ENCODE results near the gene GANAB.
A peak's percentile ranks its signal among the peaks of the same experiment; 100 is the strongest.
"Not testable (repeated sequence)": the region's sequence is repeated elsewhere in the genome, so short reads cannot be mapped to it uniquely, and the experiment has no call there.

The GANAB gene

DNA sequence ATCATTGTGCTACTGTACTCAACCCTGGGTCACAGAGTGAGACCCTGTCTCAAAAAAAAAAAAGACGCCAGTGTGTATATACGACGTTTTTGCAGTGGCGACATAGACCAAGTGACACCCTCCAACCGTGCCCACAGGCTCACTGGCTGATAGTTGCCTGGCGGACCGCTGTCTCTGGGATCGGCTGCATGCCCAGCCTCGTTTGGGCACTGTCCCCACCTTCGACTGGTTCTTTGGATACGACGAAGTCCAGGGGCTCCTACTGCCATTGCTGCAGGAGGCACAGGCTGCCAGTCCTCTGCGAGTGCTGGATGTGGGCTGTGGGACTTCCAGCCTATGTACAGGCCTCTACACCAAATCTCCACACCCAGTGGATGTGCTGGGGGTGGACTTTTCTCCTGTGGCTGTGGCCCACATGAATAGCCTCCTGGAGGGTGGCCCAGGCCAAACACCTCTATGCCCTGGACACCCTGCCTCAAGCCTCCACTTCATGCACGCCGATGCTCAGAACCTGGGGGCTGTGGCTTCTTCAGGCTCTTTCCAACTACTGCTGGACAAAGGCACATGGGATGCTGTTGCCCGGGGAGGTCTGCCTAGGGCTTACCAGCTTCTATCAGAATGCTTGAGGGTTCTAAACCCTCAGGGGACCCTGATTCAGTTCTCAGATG lies 20.0 kb upstream of the GANAB start:
- DNase-seq = no peak

DNA sequence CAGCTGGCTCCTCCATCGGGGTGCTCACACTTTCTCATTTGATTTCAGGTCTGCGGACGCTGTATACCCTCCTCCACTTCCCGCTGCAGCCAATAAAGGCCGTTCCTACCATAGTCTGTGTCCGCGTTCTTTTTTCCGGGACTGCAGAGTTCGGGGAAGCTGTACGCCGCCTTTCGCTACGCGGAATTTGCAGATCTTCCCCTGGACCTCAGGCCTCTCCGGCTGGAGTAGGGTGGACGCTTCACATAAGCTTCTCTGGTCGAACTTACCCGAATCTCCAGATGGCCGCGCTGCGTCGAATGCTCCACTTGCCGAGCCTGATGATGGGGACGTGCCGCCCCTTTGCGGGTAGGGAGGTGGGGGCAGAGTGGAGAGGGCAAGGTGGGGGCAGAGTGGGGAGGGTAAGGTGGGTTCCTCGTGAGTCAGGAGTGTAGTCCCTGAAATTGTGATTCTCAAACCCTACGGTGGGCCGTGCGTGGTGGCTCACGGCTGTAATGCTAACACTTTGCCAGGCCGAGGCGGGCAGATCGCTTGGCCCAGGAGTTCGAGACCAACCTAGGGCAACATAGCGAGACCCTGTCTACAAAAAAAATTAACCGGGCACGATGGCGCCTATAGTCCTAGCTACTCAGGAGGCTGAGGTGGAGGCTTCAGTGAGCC lies 19.3 kb upstream of the GANAB start:
- peak in 1 of 2 experiments; percentile 55 for DNase-seq

DNA sequence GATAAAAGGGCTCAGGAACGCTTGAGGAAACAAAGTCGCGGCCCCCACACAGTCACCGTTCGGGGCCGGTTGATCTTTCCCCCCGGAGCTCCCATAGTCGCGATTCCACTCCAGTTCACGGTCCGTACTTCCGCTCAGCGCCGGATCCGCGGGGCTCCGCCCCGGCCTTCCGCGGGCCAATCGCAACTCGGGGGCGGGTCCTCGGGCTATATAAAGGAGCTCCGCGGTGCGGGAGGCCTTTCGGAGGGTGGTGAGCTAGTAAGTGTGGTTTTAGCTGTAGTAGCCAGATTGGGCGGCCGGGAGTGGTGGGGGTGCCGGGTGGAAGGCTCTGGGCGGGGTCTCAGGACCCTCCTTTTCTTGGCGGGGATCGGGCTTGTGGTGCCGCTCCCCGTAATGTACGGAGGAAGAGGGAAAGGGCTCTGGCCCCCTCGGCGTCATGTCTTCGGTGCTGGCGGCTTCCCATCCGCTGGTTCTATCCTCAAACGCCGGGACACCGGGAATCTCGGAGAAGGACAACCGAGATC lies 18.7 kb upstream of the GANAB start, which contains the start of the genes C11orf98 and CSKMT:
Gene C11orf98 (minus strand): TSS at position 136 of the 524 bp plus-strand sequence. CDS start 41 bp downstream, at position 95.
Gene CSKMT (plus strand): TSS at position 238 of the 524 bp plus-strand sequence. CDS start 568 bp downstream, outside the sequence.
- DNase-seq = peak; percentile 94 to 97

DNA sequence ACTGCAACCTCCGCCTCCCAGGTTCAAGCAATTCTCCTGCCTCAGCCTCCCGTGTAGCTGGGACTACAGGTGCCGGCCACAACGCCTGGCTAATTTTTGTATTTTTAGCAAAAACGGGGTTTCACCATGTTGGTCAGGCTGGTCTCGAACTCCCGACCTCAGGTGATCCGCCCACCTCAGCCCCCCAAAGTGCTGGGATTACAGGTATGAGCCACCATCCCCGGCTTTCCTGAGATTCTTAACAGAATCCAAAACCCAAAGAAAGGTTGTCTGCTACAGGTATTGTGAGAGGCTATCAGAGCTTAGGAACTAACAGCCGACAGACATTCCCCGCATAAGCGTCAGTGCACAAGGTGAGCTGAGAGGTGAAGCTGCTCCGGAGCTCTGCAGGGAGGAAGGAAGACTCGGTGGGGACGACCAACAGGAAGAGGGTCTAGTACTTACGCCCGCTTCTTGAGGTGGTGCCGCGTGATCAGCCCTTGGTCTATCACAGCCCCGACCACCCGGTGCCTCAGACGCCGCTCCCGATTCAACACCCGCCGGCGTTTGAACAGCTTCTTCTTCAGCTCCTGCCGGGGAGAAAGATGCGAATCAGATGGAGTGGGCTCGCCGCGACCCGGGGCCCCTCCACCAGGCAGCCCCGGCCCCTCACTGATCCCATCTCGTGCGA lies 18.1 kb upstream of the GANAB start:
- peak in 1 of 2 experiments; percentile 71 for DNase-seq

DNA sequence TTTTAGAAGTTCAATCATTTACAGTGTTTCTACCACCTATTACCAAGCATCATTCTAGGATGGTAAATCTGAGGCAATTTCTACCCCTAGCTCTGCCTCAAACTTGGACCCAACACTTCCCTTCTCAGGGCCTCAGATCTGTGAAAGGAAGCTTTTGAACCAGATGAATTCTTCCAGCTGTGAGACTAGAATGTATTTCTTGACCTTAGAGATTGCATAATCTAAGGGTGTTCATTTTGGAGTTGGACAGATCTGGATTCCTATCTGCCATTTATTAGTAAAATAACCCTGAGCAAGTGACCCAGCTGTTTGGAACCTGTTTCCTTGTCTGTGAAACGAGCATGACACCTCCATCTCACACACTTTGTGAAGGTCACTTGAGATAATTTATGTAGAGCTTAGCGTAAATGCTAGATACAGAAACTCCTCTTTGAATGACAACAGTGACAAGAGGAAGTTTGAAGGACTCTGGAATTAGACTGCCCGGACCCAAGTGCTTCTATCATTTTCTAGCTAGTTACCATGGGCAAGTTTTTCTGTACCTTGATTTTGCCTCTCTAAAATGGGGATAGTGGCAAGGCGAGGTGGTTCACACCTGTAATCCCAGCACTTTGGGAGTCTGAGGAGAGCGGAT lies 10.5 kb upstream of the GANAB start:
- no peak for DNase-seq

DNA sequence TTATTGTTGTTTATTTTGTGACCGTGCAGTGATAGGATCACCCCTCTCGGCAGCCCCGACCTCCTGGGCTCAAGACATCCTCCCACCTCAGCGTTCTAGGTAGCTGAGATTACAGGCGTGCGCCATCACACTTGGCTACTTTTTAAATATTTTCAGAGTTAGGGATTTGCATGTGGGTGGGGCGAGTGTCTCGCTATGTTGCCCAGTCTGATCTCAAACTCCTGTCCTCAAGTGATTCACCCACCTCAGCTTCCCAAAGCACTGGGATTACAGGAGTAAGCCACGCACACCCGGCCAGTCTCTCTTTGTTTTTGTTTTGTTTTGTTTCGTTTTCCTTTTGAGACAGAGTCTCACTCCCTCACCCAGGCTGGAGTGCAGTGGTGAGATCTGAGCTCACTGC lies 7.9 kb upstream of the GANAB start:
- no peak for DNase-seq

DNA sequence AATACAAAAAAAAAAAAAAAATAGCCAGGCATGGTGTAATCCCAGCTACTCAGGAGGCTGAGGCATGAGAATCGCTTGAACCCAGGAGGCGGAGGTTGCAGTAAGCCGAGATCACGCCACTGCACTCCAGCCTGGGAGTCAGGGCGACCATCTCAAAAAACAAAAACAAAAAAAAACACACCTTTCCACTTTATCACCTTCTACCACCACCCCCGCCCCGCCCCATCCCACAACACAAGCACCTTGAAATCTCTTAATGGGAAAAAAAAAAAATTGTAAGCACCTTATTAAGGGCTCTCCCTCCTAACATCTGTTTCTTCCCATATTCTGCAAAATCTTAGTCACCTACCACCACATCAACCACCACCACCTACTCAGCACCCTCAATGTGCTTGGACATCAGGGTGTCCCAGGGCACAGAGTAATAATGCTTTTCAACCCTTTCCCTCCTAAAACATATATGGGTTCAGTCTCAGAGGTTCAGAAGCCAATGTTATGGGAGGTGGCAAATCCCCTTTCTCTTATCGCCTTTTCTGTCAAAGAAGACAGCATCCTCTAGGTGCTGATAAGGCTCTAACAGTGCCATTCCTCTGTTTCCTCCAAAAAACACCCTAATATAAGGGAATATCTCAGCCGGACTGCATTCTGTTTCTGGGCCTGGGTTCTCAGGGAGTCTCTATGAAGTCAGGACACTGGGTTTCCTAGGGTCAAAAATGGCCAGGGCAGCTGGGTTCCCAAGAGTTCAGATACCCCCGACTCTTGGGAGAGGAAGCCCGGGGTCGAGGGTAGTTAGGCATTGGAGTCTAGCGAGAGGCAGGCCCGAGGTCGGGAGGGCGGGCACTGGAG lies 6.0 kb upstream of the GANAB start:
- DNase-seq = no peak

DNA sequence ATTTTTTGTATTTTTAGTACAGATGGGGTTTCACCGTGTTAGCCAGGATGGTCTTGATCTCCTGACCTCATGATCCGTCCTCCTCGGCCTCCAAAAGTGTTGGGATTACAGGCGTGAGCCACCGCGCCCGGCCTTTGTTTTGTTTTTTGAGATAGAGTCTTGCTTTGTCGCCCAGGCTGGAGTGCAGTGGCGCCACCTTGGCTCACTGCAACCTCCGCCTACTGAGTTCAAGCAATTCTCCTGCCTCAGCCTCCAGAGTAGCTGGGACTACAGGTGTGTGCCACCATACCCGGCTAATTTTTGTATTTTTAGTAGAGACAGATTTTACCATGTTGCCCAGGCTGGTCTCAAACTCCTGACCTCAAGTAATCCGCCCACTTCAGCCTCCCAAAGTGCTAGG lies 3.9 kb upstream of the GANAB start:
- DNase-seq = not testable (repeated sequence)

DNA sequence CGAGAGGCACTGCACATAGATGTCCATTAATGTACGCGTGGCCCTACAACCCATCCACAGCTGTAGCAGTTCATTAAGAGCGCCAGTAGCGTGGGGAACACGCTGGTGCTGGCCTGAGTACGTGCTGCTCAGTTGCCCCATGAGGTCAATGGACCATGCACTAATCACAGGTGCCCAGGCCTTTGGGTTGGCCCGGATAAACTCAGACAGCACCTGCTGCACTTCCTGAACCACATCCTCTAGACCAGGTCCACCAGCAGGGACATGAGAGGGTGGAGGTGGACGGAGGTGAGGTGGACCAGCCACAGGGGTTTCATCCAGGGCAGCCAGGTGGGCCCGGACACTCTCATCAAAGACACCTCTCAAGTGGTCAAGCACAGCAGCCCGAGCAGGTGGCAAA lies 3.1 kb upstream of the GANAB start:
- no peak for DNase-seq

DNA sequence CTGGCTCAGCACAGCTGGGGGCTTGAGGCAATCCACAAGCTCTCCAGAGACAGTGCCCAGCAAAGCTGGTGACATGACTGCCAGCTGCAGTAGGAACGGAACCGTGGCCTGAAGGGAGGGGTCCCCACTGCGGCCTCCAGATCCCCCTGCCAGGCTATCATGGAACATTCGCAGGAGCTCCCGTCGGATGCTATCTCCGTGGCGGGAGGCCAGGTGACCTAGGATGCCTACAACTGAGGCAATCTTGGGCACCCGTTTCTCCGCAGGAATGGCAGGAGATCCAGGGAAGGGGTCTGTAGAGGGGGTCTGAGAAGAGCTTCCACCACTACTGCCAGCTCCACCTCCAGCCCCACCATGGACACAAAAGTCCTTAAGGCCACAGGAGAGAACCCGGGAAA lies 2.6 kb upstream of the GANAB start:
- no peak for DNase-seq

DNA sequence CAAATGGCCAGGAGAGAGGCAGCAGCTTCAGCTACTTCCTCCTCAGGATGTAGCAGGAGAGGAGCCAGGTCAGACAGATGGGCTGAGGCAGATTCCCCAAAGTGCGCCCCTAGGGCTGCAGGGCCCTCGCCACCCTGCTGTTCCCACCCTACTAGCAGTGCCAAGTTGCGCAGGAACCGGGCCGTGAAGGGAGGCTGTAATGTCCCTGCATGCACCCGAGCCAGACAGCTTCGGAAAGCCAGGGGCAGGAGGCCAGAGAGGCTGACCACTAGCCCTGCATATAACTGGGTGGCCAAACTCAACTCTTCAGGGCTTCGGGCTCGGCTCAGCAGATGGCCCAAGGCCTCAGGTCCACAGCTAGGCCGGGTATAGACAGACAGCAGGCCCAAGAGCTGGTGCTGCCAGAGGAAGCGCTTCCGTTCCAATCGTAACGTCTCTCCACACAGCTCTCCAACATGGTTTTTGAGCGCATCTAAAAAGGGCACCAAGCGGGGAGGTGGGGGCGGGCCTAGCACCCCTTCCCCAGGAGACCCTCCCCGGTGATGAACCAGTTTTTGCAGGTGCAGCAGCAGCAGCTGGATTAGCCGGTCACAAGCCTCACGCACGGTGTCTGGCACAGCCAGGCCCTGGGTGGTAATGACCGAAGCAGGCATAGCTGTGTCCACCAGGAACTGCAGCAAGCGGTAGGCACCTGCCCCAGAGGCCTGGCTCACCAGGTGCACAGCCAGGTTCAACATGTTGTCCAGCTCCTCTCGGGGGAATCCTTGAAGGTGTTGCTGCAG lies 2.0 kb upstream of the GANAB start:
- DNase-seq = no peak

DNA sequence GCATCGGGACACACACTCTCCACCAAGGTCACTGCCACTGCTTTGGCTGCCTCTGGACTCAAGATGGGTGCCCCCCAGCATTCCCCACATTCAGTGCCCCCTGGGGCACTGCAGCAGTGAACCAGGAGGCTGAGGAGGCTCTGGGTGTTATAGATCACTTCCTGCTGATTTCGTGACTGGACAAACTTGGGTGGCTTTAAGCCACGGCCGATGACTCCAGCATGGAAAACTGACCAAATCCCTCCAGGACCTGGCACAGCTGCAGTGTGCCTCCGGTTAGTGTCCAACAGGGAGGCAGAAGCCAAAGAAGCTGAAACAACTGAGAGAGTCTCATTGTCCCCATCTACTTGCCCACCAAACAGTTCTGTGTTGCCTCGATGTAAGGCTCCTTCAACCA lies 1.2 kb upstream of the GANAB start:
- DNase-seq = no peak

DNA sequence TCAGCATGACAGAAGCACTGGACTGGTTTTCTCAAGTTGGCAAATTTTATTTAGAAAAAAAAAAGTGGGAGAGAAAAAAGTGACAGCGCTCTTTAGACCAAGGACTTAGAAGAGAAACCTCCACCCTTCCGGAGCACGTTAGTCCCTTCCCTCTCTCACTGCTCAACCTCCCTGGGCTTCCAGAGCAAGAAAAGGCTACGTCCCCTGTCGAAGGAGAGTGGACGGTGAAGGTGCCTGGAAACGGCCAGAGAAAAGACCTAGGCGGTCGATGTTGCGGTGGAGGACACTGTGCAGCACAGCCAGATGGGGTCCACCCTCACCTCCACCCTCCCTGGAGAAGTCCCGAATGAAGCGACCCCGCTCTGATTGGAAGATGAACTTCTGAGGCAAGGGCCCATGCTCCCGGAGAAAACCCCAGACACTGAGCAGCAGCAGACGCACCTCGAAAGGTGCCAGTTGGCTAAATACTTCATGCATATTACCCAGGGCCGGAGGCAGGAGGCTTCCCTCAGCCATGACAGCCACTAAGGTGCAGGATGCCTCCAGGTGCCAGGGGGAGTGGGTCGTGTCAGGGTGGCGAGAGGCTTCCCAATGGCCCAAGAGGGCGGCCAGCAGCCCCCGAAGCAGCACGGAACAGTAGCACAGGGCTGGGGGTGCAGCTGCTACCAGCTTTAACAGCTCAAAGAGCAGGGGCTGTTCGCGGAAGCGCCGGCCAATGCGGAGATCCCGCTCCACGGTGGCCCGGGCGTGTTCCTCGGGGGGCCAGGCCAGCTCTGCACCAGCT lies 604 bp upstream of the GANAB start:
- DNase-seq = no peak

DNA sequence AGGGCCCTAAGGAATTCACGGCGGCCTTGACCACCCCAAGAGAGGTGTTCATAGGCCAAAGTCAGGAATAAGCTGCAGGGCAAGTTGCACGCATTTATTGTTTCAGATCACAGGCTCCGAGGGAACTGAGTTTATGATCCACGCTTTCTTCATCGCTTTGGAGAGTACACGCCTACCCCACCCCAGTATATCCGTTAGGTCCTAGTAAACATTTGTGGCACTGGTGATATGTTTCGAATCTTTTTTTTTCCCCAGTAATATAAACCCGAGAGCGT lies 805 bp downstream of the GANAB start:
- DNase-seq = no peak

DNA sequence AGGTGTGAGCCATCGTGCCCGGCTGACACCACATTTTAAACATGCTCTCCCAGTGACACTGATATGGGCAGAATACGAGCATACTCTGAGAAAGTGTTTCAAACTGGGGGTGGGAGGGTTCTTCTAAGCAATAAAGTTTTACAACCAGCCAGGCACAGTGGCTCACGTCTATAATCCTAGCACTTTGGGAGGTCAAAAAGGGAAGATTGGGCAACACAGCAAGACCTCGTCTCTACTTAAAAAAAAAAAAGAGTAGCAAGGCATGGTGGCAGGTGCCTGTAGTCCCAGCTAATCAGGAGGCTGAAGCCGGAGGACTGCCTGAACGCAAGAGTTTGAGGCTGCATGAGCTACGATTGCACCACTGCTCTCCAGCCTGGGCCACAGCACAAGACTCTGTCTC lies 2.2 kb downstream of the GANAB start:
- DNase-seq = no peak

DNA sequence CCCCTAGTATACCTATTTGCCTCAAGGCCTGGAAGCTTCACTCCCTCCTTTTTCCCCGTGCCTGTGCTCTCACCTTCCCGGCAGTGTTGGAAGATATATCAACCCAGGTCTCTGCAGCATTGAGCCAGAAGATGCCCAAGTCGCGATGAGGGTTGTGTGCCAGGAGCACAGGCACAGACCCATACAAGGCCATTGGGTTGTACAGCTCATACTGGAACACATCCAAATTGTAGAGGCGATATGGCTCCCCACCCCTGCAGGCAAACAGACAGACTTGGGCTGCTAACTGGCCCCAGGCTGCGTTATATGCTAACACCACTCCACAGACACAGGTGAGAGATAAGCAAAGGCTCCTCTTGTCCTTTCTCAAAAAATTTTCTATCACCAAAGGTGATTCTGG lies 13.9 kb downstream of the GANAB start:
- DNase-seq = no peak

DNA sequence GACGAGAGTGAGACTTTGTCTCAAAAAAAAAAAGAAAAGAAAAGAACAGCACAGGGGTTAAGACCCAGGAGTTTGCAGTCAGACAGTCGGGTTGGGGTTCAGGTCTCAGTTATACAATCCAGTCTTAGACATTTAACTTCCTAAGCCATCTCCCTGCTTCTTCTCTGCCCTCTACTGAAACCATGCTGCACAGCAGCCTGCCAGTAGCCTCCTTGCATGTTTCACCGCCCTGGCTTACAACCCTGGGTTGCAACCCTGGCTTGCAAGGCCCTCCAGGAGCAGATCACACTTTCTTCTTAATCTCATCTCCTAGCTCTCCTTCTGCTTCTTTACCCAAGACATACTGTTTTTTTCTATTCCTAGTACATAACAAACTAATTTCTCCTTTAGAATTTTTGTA lies 18.7 kb downstream of the GANAB start:
- no peak for DNase-seq

DNA sequence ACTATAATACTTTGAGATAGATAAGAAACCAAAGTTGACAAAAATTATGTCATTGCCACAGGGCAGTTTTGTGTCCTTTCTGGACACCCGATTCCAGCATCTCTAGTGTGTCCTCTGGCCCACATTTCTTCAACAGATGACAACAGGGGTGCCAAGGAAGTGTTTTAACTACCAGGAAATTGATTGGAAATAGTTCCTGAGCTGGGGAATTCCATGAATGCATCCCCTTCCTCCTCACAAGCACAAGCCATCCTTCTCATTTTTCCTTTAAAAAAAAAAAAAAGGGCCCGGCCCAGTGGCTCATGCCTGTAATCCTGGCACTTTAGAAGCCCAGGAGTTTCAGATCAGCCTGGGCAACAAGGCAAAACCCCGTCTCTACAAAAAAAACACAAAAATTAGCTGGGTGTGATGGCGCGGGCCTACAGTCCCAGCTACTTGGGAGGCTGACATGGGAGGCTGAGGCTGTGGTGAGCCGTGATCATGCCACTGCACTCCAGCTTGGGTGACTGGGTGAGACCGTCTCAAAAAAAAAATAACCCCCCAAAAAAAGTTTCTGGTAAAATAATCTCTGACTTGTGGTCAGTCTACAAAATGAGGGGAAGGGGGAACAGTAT lies 23.8 kb downstream of the GANAB start:
- DNase-seq = no peak

DNA sequence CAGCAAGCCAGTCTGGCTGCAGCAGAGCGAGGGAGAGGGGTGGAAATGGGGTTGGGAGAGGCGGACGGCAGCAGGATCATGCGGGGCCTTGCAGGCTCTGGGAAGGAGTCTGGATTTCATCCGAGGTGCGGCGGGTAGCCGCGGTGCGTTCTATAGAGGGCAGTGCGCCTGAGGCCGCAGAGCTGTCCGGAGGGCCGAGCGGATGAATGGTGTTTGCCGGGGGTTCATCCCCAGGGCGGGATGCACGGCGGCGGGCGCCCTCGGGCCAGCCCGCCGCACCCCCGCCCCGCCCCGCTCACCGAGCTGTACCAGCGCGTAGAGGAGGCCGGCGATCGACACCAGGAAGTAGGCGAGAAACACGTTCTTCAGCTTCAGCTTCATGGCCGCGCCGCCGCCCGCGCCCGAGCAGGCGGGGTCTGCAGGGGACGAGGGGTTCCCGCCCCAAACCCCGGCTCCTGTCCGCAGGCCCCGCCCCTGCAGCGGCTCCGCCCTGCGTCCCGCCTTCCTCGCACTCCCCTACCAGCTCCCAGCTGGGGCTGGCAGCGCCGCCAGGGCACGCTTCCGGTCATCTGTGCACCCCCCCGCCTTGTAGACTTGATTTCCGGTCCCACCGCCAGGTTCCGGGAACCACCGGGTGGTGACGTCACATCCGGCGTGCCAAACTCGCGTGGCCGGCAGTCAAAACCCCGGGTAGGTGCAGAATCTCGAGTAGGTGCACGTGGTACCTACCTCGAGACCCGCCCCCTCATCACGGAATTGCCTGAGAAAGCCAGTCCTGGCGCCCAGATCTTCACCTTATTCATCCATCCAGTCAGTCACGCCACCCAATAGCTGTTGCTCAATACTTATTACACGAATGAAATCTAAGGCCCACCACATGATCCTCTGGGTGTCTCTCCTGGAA lies 24.6 kb downstream of the GANAB start, which contains the start of gene B3GAT3:
Gene B3GAT3 (minus strand): TSS at position 420 of the 904 bp plus-strand sequence. CDS start 39 bp downstream, at position 381.
- DNase-seq = peak; percentile 94 to 99

Measured in NCI-H446 (cell line).